Measurements from ENCODE around the gene SLC30A4. TPM values are rescaled to one million over a fixed set of nuclear protein-coding genes. Genes with fewer than 3 reads are reported as not detected.
A peak's percentile ranks its signal among the peaks of the same experiment; 100 is the strongest.
"Not testable (repeated sequence)": the region's sequence is repeated elsewhere in the genome, so short reads cannot be mapped to it uniquely, and the experiment has no call there.

Gene SLC30A4, protein sequence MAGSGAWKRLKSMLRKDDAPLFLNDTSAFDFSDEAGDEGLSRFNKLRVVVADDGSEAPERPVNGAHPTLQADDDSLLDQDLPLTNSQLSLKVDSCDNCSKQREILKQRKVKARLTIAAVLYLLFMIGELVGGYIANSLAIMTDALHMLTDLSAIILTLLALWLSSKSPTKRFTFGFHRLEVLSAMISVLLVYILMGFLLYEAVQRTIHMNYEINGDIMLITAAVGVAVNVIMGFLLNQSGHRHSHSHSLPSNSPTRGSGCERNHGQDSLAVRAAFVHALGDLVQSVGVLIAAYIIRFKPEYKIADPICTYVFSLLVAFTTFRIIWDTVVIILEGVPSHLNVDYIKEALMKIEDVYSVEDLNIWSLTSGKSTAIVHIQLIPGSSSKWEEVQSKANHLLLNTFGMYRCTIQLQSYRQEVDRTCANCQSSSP
- polyA plus RNA-seq (ENCODE audit: insufficient read length in 10 of 10): 1 to 10 TPM; 4.6 to 6.1 (median 5.3) TPM
- long read RNA-seq, donor 1: 0 reads
- long read RNA-seq, donor 2: 0 reads
- long read RNA-seq, donor 3: 0 reads
- long read RNA-seq, donor 4, full-length matches to known transcripts: 1 of 1 reads
- long read RNA-seq, donor 4, partial matches to known transcripts: 0 of 1 reads
- long read RNA-seq, donor 4, other reads (novel, unspliced or antisense): 0 of 1 reads
- long read RNA-seq, donor 5: 0 reads
- long read RNA-seq, donor 6: 0 reads
- long read RNA-seq, donor 7: 0 reads
- long read RNA-seq, donor 8: 0 reads
- long read RNA-seq, donor 9: 0 reads

DNA sequence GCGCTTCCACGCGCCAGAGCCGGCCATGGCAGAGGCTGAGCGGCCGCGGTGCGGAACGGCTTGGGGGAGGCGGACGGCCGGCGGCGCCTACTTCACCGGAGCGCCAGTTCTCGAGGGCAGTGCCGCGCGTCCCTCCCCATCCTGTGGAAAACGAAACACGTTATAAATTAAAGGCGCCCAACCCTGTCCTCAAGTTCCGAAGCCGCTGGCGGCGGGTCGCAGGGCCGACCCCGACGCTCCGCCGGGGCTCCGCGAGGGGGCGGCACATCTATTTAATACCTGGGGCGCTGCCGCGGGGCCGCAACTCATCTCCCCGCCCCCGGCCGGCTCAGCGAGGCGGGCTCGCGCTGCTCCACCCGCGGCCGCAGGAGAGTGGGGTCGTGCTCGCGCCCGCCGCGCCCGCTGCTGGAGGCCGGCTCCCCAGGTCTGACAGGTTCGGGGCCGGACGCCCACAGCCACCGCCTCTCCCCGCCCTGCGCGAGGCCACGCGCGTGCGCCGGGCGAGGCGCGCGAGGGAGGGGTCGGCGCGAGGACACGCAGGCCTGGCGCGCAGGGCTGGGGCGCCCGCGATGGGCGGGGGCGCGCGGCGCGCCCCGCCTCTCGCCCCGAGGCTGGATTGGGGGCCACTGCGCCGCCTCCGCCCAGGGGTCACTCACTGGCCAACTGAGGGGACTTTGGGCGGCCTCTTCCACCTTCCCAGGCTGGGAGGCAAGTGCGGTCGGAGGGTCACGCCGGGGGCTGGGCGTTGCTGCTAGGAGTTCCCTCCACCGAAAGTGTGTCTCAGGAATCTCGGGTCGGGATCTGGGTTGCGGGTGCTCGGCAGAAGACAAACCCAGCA, at the start of gene SLC30A4:
SLC30A4 (minus strand) TSS at position 428 of the 838 bp plus-strand sequence; CDS start at position 27, 401 bp downstream.
- peak; percentile 69 to 91 (median 84) for DNase-seq

- DNase-seq: no peak
These were observed 33.5 kb upstream of the SLC30A4 start for GRCh38 chr15:45555934-45556608.

GRCh38 chr15:45551676-45552075, 29.1 kb upstream of the SLC30A4 start:
- DNase-seq: peak in 1 of 3 donors; percentile 6

- peak in 1 of 3 donors; percentile 21 for DNase-seq
These were observed 27.9 kb upstream of the SLC30A4 start for GRCh38 chr15:45550436-45550835.

DNA sequence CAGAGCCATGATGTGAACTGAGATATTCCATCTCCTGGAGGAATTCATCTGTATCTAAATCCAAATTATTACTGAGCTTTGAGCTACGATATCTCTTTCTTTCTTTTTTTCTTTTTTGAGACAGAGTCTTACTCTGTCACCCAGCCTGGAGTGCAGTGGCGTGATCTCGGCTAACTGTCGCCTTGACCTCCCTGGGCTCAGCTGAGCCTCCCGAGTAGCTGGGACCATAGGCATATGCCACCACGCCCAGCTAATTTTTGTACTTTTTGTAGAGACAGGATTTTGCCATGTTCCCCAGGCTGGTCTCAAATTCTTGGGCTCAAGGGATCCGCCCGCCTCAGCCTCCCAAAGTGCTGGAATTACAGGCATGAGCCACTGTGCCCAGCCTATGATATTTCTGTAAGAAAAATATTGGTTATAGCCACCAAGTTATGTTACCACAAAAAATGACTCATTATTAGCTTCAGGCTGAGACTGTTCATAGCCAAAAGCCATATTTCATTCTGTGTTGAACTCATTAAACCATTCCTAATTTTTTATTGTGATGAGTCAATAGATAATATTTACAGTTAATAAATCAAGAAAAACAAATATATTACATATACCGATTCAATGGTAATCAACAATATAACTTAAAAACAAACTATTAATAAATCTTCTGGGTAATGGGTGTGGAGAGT, 27.1 kb upstream of the SLC30A4 start:
- peak in 1 of 3 donors; percentile 39 for DNase-seq

- DNase-seq: no peak
These were observed 26.4 kb upstream of the SLC30A4 start for GRCh38 chr15:45548753-45549520.

DNA sequence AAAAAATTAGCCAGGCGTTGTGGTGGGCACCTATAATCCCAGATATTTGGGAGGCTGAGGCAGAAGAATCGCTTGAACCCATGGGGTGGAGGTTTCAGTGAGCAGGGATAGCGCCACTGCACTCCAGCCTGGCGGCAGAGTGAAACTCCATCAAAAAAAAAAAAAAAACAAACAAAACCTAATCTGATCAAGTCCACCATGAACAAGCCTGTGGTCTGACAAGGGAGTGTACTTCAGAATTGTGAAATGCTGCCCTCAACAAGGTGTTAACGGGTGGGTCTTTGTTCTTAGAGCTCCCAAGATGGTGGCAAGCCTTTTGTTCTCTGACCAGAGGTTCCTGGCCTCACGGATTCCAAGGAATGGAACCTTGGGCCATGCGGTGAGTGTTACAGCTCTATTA, 24.2 kb upstream of the SLC30A4 start:
- DNase-seq: no peak

DNA sequence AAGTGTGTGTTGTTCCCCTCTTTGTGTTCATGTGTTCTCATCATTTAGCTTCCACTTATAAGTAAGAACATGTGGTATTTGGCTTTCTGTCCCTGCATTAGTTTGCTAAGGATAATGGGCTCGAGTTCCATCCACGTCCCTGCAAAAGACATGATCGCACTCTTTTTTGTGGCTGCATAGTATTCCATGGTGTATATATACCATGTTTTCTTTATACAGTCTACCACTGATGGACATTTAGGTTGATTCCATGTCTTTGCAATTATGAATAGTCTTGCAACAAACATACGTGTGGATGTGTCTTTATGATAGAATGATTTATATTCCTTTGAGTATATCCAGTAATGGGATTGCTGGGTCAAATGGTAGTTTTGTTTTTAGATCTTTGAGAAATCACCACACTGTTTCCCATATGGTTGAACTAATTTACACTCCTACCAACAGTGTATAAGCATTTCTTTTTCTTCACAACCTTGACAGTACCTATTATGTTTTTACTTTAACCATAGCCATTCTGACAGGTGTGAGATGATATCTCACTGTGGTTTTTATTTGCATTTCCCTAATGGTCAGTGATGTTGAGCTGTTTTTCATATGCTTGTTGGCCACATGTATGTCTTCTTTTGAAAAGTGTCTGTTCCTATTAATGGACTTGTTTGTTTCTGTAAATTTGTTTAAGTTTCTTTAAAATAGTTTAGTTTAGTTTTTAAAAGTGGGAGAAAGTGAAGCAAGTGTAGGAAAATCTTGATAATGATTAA, 21.9 kb upstream of the SLC30A4 start:
- no peak for DNase-seq

DNA sequence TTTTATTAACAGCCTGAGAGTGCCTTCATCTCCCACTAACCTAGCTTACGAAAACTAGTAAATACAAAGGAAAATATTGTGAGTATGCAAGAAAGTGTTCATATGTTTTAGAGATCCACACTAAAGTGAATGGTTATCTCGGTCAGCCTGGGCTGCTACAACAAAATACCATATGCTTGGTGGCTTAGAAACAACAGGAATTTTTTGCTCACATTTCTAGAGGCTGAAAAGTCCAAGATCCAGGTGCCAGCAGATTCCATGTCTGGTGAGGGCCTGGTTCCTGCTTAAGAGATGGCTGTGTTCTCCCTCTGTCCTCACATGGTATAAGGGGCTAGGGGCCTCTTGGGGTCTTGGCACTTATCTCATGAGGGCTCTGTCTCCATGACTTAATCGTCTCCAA, 20.5 kb upstream of the SLC30A4 start:
- DNase-seq: no peak

- DNase-seq: no peak
These were observed 18.0 kb upstream of the SLC30A4 start for GRCh38 chr15:45540531-45540930.

- DNase-seq: no peak
These were observed 17.1 kb upstream of the SLC30A4 start for GRCh38 chr15:45539680-45540079.

DNA sequence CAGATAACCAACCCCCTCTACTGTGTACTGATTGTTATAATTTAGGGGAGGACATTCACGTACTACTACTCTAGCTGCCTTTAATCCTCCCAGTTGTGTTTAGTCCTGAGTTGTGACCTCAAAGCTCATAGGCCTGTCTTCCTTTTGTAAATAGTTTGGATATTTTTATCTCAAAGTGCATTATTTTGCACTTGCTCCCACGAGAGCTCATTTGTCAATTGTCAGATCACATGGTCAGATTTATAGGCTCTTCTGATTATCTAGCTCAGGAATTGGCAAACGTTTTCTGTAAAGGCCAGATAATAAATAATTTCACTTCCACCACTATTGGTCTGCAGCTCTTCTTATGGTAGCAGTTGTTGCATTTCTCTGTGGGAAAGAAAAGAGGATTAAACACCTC, 14.4 kb upstream of the SLC30A4 start:
- DNase-seq: no peak

DNA sequence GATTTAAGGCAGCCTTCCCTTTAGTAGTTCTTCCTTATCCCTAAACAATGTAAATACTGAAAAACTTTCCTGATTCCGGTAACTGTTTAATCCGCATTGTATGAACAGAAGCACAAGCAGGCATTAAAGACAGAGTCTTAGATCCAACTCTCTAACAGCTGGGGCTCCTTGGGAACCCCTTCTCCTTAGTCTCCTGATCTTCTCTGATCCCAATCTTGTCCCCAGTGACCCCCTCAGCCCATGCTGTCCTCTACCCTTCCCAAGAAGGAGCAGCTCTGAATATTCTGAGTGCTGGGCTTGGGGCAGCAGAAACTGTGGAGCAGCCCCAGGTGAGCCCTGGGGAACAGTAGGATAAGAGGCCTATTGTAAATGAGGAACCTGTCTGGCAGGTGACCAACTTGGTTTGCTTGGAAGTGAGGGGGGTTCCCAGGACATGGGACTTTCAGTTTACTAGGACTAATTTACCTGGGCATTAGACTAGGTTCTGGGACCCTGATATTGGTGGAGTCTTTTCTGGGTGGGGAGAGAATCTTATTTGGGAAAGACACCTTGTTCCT, 13.0 kb upstream of the SLC30A4 start:
- DNase-seq: no peak

DNA sequence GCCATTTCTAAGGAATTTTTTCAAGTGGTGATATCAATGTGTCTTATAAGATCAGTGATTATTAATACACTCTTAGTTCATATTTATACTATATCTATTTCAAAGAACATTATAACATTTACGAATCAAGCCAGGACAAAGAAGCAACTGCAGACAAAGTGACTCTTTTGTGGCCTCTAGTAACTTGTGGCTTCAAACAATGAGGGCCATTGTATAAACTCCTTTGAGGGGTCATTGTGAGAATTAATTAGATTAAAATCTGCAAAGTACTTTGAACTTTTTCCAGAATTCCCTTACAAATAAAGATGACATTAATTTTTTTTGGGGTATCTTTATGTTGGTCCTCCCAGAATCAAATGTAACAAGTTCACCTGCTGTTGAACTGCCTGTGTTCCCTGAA, 12.3 kb upstream of the SLC30A4 start:
- DNase-seq: no peak

- not testable (repeated sequence) for DNase-seq
These were observed 10.3 kb upstream of the SLC30A4 start for GRCh38 chr15:45532892-45533291.

DNA sequence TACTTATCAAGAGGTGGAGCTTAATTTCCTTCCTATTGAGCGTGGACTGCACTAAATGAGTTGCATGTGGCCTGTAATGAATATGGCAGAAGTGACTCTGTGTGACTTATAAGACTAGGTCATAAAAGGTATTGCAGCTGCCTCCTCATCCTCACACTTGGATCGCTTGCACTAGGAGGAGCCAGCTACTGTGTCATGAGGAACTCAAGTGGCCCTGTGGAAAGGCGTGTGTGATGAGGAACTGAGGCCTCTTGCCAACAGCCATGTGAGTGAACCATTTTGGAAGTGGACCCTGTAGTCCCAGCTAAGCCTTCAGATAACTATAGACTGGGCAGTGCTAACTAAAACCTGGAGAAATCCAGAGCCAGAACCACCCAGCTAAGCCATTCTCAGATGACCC, 7.1 kb upstream of the SLC30A4 start:
- DNase-seq: no peak

DNA sequence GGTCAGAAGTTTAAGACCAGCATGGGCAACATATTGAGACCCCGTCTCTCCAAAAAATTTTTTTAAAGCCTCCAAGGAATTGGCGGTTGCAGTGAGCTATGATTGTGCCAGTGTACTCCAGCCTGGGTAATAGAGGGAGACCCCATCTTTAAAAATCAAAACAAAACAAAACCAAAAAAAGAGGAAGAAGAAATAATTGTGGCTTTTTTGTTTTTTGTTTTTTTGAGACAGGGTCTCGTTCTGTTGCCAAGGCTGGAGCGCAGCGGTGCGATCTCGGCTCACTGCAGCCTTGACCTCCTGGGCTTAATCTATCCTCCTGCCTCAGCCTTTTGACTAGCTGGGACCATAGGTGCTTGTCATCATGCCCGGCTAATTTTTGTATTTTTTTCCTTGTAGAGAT, 4.5 kb upstream of the SLC30A4 start:
- no peak for DNase-seq

- no peak for DNase-seq
These were observed 558 bp upstream of the SLC30A4 start for GRCh38 chr15:45523166-45523460.
